HepG2 (cell line): ENCODE results near the gene C19orf85. TPM values are rescaled to one million over a fixed set of nuclear protein-coding genes. Genes with fewer than 3 reads are reported as not detected.
A peak's percentile ranks its signal among the peaks of the same experiment; 100 is the strongest.

Experiments
- BRD4 ChIP-seq: sonication (generic); formaldehyde crosslinking; IDR thresholded peaks from 2 replicates; pipeline ENCODE4 v1.4.0; 2020; ENCODE audit warnings: missing genetic modification reagents
- FOXO1 ChIP-seq: sonication (generic); formaldehyde crosslinking; IDR thresholded peaks from 2 replicates; pipeline ENCODE4 v1.4.0; 2020; ENCODE audit warnings: missing genetic modification reagents
- HNF1B ChIP-seq: sonication (generic); formaldehyde crosslinking; IDR thresholded peaks from 2 replicates; pipeline ENCODE4 v1.5.1; 2020; ENCODE audit warnings: mild to moderate bottlenecking, moderate library complexity, missing genetic modification reagents
- JUNB ChIP-seq: sonication (generic); formaldehyde crosslinking; IDR thresholded peaks from 2 replicates; pipeline ENCODE4 v1.8.0; 2022; ENCODE audit warnings: missing genetic modification reagents, mild to moderate bottlenecking, borderline replicate concordance
- KLF15 ChIP-seq: sonication (generic); formaldehyde crosslinking; IDR thresholded peaks from 2 replicates; pipeline ENCODE4 v1.8.1; 2023; ENCODE audit warnings: borderline replicate concordance, mild to moderate bottlenecking, inconsistent platforms, missing genetic modification reagents, mixed read lengths
- NAIF1 ChIP-seq: sonication (generic); formaldehyde crosslinking; IDR thresholded peaks from 2 replicates; pipeline ENCODE4 v1.5.0; 2020; ENCODE audit warnings: mild to moderate bottlenecking, missing genetic modification reagents, borderline replicate concordance
- NCOA1 ChIP-seq: sonication (generic); formaldehyde crosslinking; IDR thresholded peaks from 2 replicates; pipeline ENCODE4 v1.9.0; 2021; ENCODE audit warnings: missing genetic modification reagents
- NR2C2 ChIP-seq: sonication (generic); formaldehyde crosslinking; IDR thresholded peaks from 2 replicates; pipeline ENCODE4 v1.4.0; 2020; ENCODE audit warnings: missing genetic modification reagents, mild to moderate bottlenecking, moderate library complexity, borderline replicate concordance
- PPARG ChIP-seq: conservative IDR thresholded peaks from 2 replicates; pipeline ENCODE4 v1.6.1; 2016; ENCODE audit warnings: missing biosample characterization, missing genetic modification reagents
- SP2 ChIP-seq: sonication (generic); formaldehyde crosslinking; IDR thresholded peaks from 2 replicates; pipeline ENCODE4 v1.5.1; 2020; ENCODE audit warnings: mild to moderate bottlenecking, missing genetic modification reagents
- ZFP36 ChIP-seq: fragments of 150-350 bp; IDR thresholded peaks from 2 replicates; pipeline ENCODE4 v1.6.1; 2018; ENCODE audit warnings: borderline replicate concordance, low read length, low read depth; ENCODE audit not compliant: partially characterized antibody
- ZFP37 ChIP-seq: sonication (generic); formaldehyde crosslinking; IDR thresholded peaks from 2 replicates; pipeline ENCODE4 v1.4.0; 2020; ENCODE audit warnings: missing genetic modification reagents, borderline replicate concordance
- ZNF232 ChIP-seq: sonication (generic); formaldehyde crosslinking; IDR thresholded peaks from 2 replicates; pipeline ENCODE4 v1.4.0; 2020; ENCODE audit warnings: missing genetic modification reagents, borderline replicate concordance
- ZNF235 ChIP-seq: sonication (generic); formaldehyde crosslinking; IDR thresholded peaks from 2 replicates; pipeline ENCODE4 v1.8.1; 2023; ENCODE audit warnings: mild to moderate bottlenecking, missing genetic modification reagents, borderline replicate concordance
- ZNF296 ChIP-seq: sonication (generic); formaldehyde crosslinking; conservative IDR thresholded peaks from 2 replicates; pipeline ENCODE4 v1.5.0; 2020; ENCODE audit warnings: mild to moderate bottlenecking, missing genetic modification reagents
- ZNF326 ChIP-seq: sonication (generic); formaldehyde crosslinking; IDR thresholded peaks from 2 replicates; pipeline ENCODE4 v1.4.0; 2020; ENCODE audit warnings: missing genetic modification reagents, borderline replicate concordance
- ZNF34 ChIP-seq: sonication (generic); formaldehyde crosslinking; IDR thresholded peaks from 2 replicates; pipeline ENCODE4 v1.4.0; 2020; ENCODE audit warnings: mild to moderate bottlenecking, missing genetic modification reagents, borderline replicate concordance
- ZNF7 ChIP-seq: IDR thresholded peaks from 2 replicates; pipeline ENCODE4 v1.6.1; 2016; ENCODE audit warnings: missing biosample characterization, missing genetic modification reagents
- ZNF761 ChIP-seq: sonication (generic); formaldehyde crosslinking; conservative IDR thresholded peaks from 2 replicates; pipeline ENCODE4 v1.4.0; 2020; ENCODE audit warnings: mild to moderate bottlenecking, missing genetic modification reagents
- polyA plus RNA-seq, 8 experiments: library from polyadenylated mRNA; depleted of rRNA in 3 of 8; stranded (reverse) in 7 of 8; unstranded in 1 of 8; fragments of >200 nt; fragmentation: Illumina TruSeq in 4 of 8; extraction: Trizol in 4 of 8; gene quantifications; 2 replicates each; pipeline versions ENCODE4 v1.2.1 to v1.2.3, GENCODE V29; 2011 to 2016; ENCODE audit warnings: low read depth in 4 of 8, missing spikeins in 1 of 8, mixed read lengths in 1 of 8; ENCODE audit not compliant: insufficient read depth in 1 of 8
- total RNA-seq, 5 experiments: library from RNA; depleted of rRNA; stranded (reverse); fragments of >200 nt; fragmentation: Illumina TruSeq; extraction: Trizol; gene quantifications; 2 replicates each; pipeline ENCODE4 v1.2.3, GENCODE V29; 2016; ENCODE audit warnings: low read depth in 1 of 5
- TF ChIP-seq, protein P1 (sequence below): sonication (generic); formaldehyde crosslinking; IDR thresholded peaks from 2 replicates; pipeline ENCODE4 v1.4.0; 2020; ENCODE audit warnings: missing genetic modification reagents, mild to moderate bottlenecking, borderline replicate concordance
- TF ChIP-seq, protein P2 (sequence below): sonication (generic); formaldehyde crosslinking; conservative IDR thresholded peaks from 2 replicates; pipeline ENCODE4 v1.4.0; 2020; ENCODE audit warnings: missing genetic modification reagents
- TF ChIP-seq, protein P3 (sequence below): sonication (generic); formaldehyde crosslinking; conservative IDR thresholded peaks from 2 replicates; pipeline ENCODE4 v1.8.1; 2023; ENCODE audit warnings: missing genetic modification reagents

The C19orf85 gene
- total and polyA plus RNA-seq, 2 of the 13 experiments (the other 11 are each of a cell fraction or from before 2014, with no cell fraction given), result not detected

- TF ChIP-seq NCOA1 (CRISPR knock-in tag), result no peak
- no peak for TF ChIP-seq ZNF326 (CRISPR knock-in tag)
- TF ChIP-seq KLF15, result no peak
- TF ChIP-seq FOXO1 (CRISPR knock-in tag), result no peak; the same call in 1 of the 2 replicates
- no peak for TF ChIP-seq BRD4
- TF ChIP-seq JUNB, result no peak
- no peak for TF ChIP-seq ZNF232 (CRISPR knock-in tag)
- TF ChIP-seq NR2C2 (CRISPR knock-in tag), result no peak
- TF ChIP-seq ZNF7 (CRISPR knock-in tag), result no peak
- TF ChIP-seq ZNF296 (CRISPR knock-in tag), result no peak
- TF ChIP-seq, protein P1, sequence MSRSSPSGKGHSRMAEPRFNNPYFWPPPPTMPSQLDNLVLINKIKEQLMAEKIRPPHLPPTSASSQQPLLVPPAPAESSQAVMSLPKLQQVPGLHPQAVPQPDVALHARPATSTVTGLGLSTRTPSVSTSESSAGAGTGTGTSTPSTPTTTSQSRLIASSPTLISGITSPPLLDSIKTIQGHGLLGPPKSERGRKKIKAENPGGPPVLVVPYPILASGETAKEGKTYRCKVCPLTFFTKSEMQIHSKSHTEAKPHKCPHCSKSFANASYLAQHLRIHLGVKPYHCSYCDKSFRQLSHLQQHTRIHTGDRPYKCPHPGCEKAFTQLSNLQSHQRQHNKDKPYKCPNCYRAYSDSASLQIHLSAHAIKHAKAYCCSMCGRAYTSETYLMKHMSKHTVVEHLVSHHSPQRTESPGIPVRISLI, result no peak
- TF ChIP-seq NAIF1 (CRISPR knock-in tag), result no peak
- TF ChIP-seq HNF1B (CRISPR knock-in tag), result peak; percentile 45; the same call in 1 of the 2 replicates
- TF ChIP-seq ZNF34 (CRISPR knock-in tag), result no peak
- TF ChIP-seq ZFP37 (CRISPR knock-in tag), result no peak
- TF ChIP-seq, protein P2, sequence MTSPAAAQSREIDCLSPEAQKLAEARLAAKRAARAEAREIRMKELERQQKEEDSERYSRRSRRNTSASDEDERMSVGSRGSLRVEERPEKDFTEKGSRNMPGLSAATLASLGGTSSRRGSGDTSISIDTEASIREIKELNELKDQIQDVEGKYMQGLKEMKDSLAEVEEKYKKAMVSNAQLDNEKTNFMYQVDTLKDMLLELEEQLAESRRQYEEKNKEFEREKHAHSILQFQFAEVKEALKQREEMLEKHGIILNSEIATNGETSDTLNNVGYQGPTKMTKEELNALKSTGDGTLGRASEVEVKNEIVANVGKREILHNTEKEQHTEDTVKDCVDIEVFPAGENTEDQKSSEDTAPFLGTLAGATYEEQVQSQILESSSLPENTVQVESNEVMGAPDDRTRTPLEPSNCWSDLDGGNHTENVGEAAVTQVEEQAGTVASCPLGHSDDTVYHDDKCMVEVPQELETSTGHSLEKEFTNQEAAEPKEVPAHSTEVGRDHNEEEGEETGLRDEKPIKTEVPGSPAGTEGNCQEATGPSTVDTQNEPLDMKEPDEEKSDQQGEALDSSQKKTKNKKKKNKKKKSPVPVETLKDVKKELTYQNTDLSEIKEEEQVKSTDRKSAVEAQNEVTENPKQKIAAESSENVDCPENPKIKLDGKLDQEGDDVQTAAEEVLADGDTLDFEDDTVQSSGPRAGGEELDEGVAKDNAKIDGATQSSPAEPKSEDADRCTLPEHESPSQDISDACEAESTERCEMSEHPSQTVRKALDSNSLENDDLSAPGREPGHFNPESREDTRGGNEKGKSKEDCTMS, result no peak
- no peak for TF ChIP-seq ZNF761 (CRISPR knock-in tag)
- TF ChIP-seq ZNF235 (CRISPR knock-in tag), result no peak
- no peak for TF ChIP-seq ZFP36
- TF ChIP-seq PPARG (CRISPR knock-in tag), result no peak
- TF ChIP-seq, protein P3, sequence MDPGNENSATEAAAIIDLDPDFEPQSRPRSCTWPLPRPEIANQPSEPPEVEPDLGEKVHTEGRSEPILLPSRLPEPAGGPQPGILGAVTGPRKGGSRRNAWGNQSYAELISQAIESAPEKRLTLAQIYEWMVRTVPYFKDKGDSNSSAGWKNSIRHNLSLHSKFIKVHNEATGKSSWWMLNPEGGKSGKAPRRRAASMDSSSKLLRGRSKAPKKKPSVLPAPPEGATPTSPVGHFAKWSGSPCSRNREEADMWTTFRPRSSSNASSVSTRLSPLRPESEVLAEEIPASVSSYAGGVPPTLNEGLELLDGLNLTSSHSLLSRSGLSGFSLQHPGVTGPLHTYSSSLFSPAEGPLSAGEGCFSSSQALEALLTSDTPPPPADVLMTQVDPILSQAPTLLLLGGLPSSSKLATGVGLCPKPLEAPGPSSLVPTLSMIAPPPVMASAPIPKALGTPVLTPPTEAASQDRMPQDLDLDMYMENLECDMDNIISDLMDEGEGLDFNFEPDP, result no peak
- 0 out of 2 replicates have a peak, but pooled peaks have one; percentile 0 for TF ChIP-seq SP2
Measured at GRCh38 chr19:55467236-55468053, 2.9 kb upstream of the C19orf85 start (continued).
